ENCODE results near the gene GPRIN1.

DNA sequence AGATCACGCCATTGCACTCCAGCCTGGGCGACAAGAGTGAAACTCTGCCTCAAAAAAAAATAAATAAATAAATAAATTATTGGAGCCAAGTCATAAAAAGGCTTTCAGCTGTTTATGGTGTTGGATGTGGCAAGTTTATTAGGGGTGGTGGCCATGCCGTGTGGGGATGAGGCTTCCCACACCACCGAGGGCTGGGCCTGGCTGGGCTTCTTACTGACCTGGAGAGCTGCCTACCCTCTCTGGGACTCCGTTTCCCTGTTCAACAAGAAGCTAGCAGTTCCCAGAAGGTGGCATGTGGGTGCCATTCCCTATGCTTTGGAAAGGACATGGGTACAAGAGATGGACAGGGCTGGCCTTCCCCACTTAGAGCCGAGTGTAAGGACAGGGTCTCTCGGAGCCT lies 22.6 kb downstream of the GPRIN1 start:
- TF ChIP-seq POLR2AphosphoS5 (IDR thresholded peaks at IDR 0.05) (no peak), POLR2A (IDR thresholded peaks at IDR 0.05) (no peak)
- TF ChIP-seq, protein P1, sequence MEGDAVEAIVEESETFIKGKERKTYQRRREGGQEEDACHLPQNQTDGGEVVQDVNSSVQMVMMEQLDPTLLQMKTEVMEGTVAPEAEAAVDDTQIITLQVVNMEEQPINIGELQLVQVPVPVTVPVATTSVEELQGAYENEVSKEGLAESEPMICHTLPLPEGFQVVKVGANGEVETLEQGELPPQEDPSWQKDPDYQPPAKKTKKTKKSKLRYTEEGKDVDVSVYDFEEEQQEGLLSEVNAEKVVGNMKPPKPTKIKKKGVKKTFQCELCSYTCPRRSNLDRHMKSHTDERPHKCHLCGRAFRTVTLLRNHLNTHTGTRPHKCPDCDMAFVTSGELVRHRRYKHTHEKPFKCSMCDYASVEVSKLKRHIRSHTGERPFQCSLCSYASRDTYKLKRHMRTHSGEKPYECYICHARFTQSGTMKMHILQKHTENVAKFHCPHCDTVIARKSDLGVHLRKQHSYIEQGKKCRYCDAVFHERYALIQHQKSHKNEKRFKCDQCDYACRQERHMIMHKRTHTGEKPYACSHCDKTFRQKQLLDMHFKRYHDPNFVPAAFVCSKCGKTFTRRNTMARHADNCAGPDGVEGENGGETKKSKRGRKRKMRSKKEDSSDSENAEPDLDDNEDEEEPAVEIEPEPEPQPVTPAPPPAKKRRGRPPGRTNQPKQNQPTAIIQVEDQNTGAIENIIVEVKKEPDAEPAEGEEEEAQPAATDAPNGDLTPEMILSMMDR (IDR thresholded peaks at IDR 0.05) = no peak
